Hematopoietic multipotent progenitor cell treated with erythropoietin and hydrocortisone succinate and interleukin-3 and kit ligand, for 15 days (in vitro differentiated cells): ENCODE measurements around the gene MICAL2.

Experiments used
- DNase-seq: peaks from one replicate; pipeline ENCODE4 v3.0.0-alpha.2; 2015; ENCODE audit warnings: low spot score

The MICAL2 gene

GRCh38 chr11:12117611-12118010, 7.2 kb downstream of the MICAL2 start:
- DNase-seq = peak; percentile 24

GRCh38 chr11:12118949-12119348, 8.6 kb downstream of the MICAL2 start:
- no peak for DNase-seq

GRCh38 chr11:12119502-12119901, 9.1 kb downstream of the MICAL2 start:
- DNase-seq = no peak

- DNase-seq = peak; percentile 63
Measured at GRCh38 chr11:12120031-12121008, 9.9 kb downstream of the MICAL2 start.

- no peak for DNase-seq
Measured at GRCh38 chr11:12121011-12121410, 10.6 kb downstream of the MICAL2 start.

GRCh38 chr11:12121517-12121916, 11.1 kb downstream of the MICAL2 start:
- DNase-seq = no peak

GRCh38 chr11:12122083-12122482, 11.7 kb downstream of the MICAL2 start:
- DNase-seq = peak; percentile 39

- no peak for DNase-seq
Measured at GRCh38 chr11:12123273-12123672, 12.9 kb downstream of the MICAL2 start.

GRCh38 chr11:12123799-12124198, 13.4 kb downstream of the MICAL2 start:
- no peak for DNase-seq

- no peak for DNase-seq
Measured at GRCh38 chr11:12124306-12124705, 13.9 kb downstream of the MICAL2 start.

- no peak for DNase-seq
Measured at GRCh38 chr11:12125609-12126149, 15.3 kb downstream of the MICAL2 start.

GRCh38 chr11:12126344-12127019, 16.1 kb downstream of the MICAL2 start:
- DNase-seq = no peak

GRCh38 chr11:12127206-12127898, 17.0 kb downstream of the MICAL2 start:
- no peak for DNase-seq

GRCh38 chr11:12128301-12128751, 17.9 kb downstream of the MICAL2 start:
- peak; percentile 62 for DNase-seq

GRCh38 chr11:12129227-12129626, 18.8 kb downstream of the MICAL2 start:
- DNase-seq = no peak

GRCh38 chr11:12130180-12130980, 20.0 kb downstream of the MICAL2 start:
- DNase-seq = no peak

- DNase-seq = no peak
Measured at GRCh38 chr11:12131943-12132789, 21.8 kb downstream of the MICAL2 start.

GRCh38 chr11:12132790-12133145, 22.4 kb downstream of the MICAL2 start:
- no peak for DNase-seq

- no peak for DNase-seq
Measured at GRCh38 chr11:12133547-12134235, 23.3 kb downstream of the MICAL2 start.

- no peak for DNase-seq
Measured at GRCh38 chr11:12134236-12134585, 23.8 kb downstream of the MICAL2 start.
